ENCODE data around the gene ANKRD13A.

The ANKRD13A gene

DNA sequence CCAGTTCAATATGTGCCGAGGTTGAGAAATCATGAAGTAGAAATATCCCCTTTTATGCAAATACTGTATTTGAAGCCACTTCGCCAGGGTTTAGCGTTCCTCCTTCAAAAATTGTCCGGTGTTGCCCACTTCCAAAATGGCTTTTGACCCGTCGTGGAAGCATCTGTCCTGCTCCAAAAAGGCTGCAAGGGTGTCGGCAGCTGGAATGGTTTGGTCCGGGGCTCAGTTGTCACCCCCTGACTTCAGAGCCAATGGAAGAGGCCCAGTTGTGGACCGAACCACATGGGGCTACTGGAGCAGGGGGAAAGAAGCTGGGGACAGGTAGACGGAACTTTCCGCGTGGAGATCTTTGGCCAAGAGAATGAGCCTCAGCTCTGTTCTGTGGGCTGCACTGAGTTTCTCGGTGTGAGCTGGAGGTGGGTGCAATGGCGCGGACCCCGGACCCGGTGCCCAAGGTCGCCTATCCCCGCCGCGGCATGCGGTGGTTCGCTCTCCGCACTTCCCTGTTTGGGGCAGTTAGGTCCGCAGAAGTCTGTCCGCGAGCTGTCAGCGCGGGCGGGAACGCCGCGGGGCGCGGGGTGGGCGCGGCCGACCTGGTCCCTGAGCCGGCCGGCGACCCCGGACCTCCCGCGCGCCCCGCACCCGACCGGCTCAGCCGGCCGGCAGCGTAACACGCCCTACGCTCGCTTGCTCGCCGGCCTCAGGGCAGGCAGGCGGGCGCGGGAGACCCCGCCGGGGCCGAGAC is at the start of gene ANKRD13A:
Gene ANKRD13A (plus strand): TSS at position 527 of the 745 bp plus-strand sequence. CDS start 259 bp downstream, outside the sequence.
- in situ Hi-C loops (cut with MboI; ENCODE audit: low sequenced_read_pairs), result no loop called here

DNA sequence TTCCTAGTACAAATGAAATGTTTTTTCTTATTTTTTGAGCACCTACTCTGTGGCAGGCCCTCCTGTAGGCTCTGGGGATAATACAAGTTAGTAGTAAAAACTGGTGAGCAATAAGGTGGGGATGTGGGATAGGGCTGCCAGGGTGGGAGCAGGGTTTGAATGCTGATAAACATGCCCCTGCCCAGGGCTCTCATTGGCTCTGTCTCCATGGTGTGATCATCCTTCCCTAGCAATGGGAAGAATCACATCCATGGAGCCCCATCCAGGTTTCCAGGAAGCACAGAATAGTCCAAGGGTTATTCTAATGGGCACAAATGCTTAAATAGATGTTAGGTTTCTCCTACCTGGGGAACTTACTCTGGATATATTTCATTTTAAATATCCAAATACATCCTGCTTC is 48.6 kb upstream of the ANKRD13A start:
- in situ Hi-C loops (cut with MboI; ENCODE audit: low sequenced_read_pairs), result no loop called here

DNA sequence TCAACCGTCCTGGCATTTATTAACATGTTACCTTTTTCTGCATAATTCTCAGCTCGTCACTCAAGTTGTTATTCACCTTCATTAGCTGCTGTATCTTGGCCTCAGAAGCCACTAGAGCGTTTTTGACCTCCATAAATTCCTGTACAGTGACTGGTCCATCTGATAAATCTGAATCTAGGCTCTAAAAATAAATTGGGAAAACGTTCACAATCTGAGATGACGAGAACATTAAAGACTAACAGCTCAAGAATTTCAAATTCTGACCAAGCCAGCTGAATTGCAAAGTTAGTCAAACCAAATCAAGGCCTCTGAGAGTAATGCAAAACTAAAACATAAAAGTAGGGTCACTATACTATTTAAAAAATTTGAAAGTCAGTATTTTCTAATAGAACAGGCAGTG is 48.1 kb upstream of the ANKRD13A start:
- in situ Hi-C loops (cut with MboI; ENCODE audit: low sequenced_read_pairs), result no loop called here

DNA sequence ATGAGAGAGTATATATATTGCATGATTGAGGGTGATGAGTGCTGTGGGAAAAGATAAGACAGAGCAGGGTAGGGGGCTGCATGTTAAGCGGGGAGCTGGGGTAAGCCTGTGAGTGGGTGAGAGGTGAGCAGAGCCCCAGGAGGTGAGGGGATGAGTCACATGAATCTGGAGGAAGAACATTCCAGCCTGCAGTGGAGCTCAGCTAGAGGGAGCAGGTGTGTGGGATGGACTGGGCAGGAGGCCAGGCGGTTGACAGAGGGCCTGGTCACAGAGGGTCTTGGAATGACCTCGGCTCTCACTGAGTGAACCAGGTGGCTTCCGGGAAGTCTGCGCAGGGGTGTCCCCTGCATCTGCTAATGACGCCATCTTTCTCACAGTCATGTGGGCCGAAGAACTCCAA is 47.5 kb upstream of the ANKRD13A start:
- in situ Hi-C loops (cut with MboI; ENCODE audit: low sequenced_read_pairs), result no loop called here

DNA sequence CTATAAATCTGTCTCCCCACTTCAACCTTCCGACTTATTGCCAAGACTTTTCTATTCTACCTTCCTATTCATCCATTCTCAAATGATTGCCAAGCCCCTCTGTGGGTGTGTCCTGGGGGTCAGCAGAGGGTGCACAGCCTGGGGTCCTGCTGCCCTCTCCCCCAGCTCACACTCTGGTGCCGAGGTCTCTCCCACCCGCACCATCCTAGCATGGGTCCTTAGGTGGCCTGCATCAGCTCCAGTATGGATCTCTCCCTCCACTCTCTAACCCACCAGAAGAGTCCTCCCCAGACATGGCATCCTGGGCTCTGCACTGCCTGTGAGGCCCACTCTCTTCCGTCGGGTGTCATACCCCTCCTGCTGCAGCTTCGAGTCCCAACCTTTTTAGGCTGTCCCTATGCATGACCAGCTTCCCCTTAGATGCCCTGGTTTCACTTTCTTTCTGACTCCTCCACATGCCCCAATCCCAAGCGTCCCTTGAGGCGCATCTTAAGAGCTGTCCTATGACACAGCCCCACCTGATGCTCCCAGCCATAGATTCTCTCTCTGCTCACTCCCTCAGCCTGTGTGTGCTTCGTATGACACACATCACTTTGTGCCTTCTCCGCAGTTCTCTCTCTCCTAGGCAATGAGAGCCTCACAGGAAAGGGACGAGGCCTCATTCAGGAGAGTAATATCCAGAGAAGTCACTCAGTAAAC is 46.9 kb upstream of the ANKRD13A start:
- in situ Hi-C loops (cut with MboI; ENCODE audit: low sequenced_read_pairs), result no loop called here

DNA sequence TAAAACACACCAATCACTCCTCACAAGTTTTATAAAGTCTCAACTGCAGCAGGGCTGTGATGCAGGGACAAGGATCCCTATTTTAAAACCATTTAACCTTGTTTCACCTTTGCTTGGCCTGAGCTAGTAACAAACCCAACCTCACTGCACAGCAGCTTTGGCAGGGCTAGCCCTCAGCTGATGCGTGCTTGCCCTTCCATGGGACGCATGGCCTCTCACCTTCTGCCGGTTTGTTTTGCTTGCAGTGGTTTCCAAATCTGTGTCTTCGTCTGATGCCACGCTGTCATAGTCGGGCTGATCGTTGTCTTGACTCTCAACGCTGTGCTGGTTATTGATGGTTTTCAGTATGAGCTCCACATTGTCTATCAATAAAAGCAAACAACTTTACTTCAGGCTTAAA is 46.4 kb upstream of the ANKRD13A start:
- in situ Hi-C loops (cut with MboI; ENCODE audit: low sequenced_read_pairs), result no loop called here

DNA sequence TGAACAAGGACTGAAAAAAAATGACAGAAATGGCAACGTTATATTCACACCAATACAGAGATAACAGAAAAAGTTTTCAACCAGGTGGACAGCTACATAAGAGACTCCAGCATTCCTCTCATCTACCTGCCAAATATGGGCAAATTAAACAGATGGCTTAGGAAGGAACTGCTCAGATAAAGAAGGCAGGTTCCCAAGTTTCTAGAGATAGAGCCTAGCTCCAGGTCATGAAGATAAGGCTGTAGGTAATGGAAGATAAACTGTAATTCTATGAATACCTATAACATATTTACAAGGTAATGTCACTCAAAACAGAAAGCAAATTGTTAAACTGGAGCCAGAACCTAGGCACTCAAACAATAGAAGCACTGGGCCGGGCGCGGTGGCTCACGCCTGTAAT is 45.6 kb upstream of the ANKRD13A start:
- in situ Hi-C loops (cut with MboI; ENCODE audit: low sequenced_read_pairs), result no loop called here

DNA sequence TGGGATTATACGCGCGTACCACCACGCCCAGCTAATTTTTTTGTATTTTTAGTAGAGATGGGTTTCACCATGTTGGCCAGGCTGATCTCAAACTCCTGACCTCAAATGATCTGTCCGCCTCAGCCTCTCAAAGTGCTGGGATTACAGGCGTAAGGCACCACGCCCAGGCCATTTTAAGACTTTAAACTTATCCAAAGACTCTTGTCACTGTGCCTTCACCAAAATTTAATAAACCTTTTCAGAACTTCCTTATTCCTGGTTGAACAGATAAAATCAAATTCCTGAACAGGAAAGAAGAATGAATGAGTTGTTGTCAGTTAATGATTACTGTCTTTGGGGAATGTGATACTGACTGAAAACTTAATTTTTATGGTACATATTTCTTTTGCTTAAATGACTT is 40.9 kb upstream of the ANKRD13A start:
- in situ Hi-C loops (cut with MboI; ENCODE audit: low sequenced_read_pairs), result no loop called here

DNA sequence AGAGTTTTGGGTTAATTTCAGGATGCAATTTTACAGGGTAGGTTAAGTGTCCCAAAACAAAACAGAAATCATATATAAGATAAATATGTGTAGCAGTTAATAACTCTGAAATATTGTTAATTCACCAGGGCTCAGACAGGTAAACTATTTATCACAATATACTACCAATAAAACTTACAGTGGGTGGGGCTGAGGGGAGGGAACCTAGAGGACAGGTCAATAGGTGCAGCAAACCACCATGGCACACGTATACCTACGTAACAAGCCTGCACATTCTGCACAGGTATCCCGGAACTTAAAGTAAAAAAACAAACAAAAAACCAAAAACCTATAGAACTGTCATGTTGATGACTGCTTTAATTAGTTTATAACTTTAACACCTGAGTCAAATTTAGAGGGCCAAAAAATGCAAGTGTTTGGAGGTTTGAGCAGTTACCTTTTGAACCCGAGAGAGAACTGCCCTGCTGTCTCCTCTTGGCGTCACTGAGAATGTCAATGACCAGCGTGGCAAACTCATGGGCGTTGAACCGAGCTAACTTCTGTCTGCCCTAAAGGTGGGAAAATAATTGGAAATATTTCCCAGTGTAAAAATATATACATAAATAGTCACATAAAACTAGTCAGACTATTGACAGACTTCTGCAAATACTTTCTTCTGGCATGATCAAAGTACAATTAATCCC is 39.7 kb upstream of the ANKRD13A start:
- in situ Hi-C loops (cut with MboI; ENCODE audit: low sequenced_read_pairs), result no loop called here

DNA sequence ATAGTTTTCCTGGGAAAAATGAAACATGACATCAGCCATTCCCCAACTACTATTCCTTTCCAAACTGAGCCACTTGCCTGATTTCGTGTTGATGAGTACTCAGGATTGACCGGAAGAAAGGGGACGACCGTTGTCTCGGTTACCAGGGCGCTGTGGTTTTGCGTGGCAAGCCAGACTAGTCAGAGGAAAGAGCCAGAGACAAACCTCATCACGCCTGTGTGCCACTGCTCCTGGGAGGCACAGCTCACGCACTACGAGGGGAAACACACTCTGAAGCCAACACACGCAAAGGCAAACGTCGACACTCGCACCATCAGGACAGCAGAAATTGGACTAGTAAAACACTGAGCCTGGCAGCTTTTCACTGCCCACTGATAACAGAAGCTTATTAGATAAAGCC is 38.0 kb upstream of the ANKRD13A start:
- in situ Hi-C loops (cut with MboI; ENCODE audit: low sequenced_read_pairs), result no loop called here

DNA sequence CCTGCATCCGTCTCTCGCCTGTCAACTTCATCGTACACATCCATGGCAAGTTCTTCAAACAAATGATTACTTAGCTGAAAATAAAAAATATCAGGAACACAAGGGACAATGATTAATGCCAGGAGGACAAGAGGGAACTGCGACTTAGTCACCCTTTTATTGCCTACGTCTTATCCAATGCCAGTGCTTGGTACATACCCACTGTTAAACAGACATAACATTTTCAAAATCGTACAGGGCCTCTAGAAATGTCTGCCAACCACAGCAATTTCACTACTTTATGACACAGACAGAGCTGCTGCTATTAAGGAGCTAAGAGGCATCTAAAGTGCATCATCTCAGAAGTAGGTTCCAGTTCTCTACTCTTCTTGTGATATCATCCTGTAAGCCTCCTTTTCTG is 37.6 kb upstream of the ANKRD13A start:
- in situ Hi-C loops (cut with MboI; ENCODE audit: low sequenced_read_pairs), result no loop called here

DNA sequence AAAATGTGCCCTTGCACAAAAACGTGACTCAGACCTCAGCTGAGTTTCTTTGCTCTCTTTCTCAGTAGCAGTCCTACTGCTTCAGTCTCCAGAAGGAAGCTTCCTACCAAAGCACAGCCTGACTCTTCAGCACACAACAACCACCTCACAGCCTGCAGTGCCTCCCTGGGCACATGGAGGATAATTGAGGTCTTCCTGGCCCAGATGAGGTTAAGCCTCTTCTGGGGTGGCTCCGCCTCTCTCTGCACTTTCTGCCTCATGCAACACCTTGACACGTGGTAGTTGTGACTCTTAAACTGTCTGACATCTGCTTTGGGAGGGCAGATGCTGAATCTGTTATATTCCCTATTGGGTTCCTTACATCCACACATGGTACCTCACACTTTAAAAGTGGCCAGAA is 36.8 kb upstream of the ANKRD13A start:
- in situ Hi-C loops (cut with MboI; ENCODE audit: low sequenced_read_pairs), result no loop called here

DNA sequence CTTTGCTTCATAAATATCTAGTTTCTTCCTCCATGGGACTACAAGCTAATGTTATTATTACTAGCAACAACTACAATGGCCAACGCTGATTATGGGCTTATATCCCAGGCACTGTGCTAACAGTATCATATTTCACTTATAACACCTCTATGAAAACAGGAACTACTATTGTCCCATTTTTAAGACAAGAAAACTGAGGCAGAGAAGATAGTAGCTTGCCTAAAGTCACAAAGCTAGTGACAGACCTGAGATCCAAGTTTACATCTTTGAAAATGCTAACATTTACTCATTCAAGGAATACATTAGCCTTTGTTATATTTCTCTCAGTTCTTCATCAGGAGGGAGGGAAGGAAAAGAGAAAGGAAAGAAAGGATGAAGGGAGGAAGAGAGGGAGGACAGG is 35.9 kb upstream of the ANKRD13A start:
- in situ Hi-C loops (cut with MboI; ENCODE audit: low sequenced_read_pairs), result no loop called here

DNA sequence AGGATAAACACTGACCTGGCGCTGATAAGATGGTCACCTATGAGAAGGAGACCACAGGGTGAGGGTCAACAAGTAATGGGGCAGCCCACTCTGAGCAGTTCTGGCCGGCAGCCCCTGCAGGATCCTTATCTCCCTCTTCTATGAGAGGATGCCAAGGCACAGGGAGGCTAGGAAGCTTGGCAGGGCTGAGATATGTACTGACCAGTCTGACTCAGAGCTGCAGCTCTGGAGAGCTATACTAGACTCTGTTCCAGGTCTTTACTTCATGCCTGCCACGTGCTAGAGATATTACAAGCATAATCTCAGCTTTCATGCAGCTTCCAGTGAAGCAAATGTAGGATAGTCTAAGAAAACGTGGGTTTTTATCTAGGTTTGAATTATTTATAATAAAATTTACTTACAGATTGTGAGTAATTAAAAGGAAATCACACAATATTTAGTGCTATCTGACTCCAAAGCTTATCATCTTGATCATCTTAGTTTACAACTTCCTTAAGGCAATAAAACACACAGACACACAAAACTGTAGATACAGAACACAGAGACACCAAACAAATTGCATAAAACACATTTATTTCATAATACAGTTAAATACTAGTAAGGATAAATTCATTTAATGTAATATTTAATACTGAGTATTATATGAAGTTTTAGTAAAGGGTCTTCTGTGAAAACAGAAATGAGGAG is 35.3 kb upstream of the ANKRD13A start:
- in situ Hi-C loops (cut with MboI; ENCODE audit: low sequenced_read_pairs), result no loop called here

DNA sequence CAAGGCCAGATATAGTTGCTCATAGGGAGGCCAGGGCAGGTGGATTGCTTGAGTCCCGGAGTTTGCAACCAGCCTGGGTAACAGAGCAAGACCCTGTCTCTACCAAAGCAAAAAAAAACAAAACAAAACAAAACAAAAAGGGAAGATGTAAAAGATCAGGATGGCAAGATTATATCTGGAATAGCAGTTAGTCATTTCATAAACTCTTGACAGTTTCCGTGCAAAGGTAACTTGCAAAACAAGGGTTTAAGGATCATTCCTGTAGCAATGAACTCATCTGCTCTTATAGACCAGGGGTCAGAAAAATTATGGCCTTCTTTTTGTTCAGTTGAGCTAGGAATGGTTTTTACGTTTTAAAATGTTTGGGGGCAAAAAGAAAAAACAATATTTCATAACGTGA is 32.7 kb upstream of the ANKRD13A start:
- in situ Hi-C loops (cut with MboI; ENCODE audit: low sequenced_read_pairs), result no loop called here

DNA sequence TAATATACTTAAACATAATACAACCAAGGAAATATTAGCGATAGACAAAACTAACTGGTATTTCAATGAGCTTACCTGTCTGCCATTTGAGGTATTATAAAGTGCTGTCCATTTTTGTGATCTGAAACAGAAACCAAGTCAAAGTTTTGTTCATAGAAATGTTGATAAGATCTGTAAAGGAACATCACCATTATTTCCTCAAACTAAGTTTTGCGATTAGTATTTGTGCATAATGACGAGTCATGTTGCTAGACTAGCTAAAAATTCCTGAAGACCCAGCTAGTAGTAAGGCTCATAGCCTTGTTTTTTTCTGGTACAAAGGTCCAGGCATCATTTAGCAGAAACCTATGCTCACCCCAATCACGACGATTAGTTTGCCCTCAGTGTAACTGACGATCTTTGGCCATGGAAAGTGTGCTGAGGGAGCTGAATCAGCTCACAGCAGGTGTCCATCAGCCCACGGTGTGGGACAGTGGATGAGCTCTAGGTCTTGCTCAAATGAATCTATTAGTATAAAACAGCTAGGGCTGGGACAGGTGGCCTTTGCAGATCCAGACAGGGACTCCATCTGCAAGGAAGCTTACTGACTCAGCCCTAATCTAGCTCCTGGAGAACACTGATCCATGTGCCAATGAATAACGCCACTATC is 31.7 kb upstream of the ANKRD13A start:
- in situ Hi-C loops (cut with MboI; ENCODE audit: low sequenced_read_pairs), result no loop called here

DNA sequence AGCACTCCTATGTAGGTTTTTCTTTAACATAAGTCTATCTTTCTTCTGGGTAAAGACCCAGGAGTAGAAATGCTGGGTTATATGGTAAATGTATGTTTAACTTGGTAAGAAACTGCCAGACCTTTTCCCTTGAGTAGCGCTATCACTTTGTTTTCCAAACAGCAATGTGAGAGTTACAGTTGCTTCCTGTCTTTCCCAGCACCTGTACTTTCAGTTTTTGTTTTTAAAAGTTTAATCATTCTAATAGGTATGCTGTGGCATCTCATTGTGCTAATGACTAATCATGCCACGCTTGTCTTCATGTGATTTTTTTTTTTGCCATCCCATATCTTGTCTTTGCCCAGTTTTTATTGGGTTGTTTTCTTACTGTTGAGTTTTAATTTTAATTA is 31.2 kb upstream of the ANKRD13A start:
- in situ Hi-C loops (cut with MboI; ENCODE audit: low sequenced_read_pairs), result no loop called here

DNA sequence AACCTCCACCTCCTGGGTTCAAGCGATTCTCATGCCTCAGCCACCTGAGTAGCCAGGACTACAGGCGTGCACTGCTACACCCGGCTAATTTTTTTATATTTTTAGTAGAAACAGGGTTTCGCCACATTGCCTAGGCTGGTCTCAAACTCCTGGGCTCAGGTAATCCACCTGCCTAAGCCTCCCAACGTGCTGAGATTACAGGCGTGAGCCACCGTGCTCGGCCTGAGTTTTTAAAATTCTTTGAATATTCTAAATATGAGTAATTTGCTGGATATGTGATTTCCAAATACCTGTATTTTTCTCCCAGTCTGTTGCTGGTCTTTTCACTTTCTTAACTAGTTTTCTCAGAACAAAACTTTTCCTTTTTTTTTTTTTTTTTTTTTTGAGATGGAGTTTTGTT is 30.4 kb upstream of the ANKRD13A start:
- in situ Hi-C loops (cut with MboI; ENCODE audit: low sequenced_read_pairs), result no loop called here

DNA sequence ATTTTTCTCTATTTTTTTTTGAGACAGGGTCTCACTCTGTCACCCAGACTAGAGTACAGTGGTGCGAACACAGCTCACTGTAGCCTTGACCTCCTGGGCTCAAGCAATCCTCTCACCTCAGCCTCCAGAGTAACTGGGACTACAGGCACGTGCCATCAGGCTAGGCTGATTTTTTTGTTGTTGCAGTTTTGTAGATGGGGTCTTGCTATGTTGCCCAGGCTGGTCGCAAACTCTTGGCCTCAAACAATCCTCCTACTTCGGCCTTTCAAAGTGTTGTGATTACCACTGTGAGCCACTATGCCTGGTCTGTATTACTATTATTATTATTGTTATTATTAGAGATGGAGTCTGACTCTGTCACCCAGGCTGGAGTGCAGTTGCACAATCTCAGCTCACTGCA is 26.4 kb upstream of the ANKRD13A start:
- in situ Hi-C loops (cut with MboI; ENCODE audit: low sequenced_read_pairs), result no loop called here

DNA sequence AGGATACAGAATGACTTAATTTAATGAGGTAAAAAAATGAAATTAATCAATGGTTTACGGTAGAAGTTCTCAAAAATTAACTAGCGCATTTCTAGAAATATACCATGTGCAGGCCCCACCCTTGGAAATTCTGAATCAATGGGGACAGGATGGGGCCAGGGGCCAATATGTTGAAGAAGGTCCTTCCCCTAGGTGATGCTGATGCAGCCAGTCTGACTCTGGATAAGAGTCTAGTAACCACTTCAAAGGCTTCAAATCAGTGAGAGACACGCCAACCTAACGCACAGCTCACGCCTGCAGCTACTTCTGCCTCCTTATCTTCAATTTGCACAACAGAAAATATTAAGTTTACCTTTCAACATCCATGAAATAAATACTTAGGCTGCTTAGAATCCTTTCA is 17.9 kb upstream of the ANKRD13A start:
- in situ Hi-C loops (cut with MboI; ENCODE audit: low sequenced_read_pairs), result no loop called here

DNA sequence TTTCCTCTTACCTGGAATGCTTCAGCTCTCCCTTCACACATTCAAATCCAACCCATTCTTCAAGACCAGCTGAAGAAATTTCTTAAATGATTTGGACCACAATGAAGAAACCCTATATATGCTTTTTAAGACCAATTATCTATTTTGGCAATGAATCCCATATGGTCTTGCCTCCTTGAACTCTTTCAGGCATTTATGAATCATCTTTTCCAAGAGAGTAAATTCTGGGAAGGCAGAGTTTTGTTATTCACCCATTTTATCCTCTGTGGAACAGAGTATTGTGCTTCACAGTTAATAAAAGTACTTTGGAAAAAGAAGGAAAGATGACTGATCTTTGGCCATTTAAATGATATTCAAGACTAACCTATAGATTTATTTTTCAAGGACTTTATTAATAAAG is 17.0 kb upstream of the ANKRD13A start:
- in situ Hi-C loops (cut with MboI; ENCODE audit: low sequenced_read_pairs), result no loop called here

All from HL-60/S4 treated with phorbol 12-myristate 13-acetate at 8.2 ng/mL for 4 days and 3 days (cell line).